ENCODE results near the gene WRAP73.

DNA sequence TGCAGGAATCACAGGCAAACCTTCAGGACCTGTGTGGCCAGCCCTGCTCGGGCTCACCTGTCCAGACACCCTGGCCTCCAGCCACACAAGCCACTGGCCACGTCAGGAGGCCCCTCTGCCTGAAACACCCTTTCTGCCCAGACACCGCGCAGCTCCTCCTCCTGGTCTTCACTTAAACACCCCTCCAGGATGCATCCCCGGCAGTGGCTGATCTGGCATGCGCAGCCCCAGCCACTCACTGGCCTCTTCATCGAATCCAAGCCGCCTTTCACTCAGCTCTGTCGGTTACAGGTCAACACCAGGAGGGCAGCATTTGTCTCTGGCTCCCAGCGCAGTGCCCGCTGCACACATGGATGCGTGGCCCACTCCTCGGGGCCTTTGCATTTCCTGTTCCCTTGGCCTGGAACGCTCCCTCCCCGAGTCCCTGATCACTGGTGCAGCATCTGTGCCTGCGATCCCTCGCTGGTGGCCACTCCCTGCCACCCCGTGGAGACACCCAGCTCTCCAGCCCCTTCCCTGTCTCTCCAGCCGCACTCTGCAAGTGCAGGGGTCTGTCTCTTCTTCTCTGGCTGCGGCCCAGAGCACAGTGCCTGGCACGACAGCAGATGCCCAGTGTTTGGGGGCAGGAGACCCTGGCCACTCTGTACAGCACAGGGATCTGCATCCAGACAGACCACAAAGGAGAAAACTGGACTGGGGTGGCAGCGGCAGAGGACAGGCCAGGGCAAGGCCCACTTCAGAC lies 15.7 kb downstream of the WRAP73 start:
- TF ChIP-seq, protein P1, sequence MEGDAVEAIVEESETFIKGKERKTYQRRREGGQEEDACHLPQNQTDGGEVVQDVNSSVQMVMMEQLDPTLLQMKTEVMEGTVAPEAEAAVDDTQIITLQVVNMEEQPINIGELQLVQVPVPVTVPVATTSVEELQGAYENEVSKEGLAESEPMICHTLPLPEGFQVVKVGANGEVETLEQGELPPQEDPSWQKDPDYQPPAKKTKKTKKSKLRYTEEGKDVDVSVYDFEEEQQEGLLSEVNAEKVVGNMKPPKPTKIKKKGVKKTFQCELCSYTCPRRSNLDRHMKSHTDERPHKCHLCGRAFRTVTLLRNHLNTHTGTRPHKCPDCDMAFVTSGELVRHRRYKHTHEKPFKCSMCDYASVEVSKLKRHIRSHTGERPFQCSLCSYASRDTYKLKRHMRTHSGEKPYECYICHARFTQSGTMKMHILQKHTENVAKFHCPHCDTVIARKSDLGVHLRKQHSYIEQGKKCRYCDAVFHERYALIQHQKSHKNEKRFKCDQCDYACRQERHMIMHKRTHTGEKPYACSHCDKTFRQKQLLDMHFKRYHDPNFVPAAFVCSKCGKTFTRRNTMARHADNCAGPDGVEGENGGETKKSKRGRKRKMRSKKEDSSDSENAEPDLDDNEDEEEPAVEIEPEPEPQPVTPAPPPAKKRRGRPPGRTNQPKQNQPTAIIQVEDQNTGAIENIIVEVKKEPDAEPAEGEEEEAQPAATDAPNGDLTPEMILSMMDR (IDR thresholded peaks at IDR 0.05), result no peak
- TF ChIP-seq POLR2A (IDR thresholded peaks at IDR 0.05), result no peak
